Neuronal stem cell (in vitro differentiated cells): Measurements from ENCODE around the gene SMARCC1.

ENCODE experiments used
- DNase-seq: peaks from one replicate; pipeline ENCODE4 v3.0.0-alpha.2; 2013; ENCODE audit warnings: low spot score
- H2AFZ ChIP-seq: one replicate; pipeline ENCODE4 v1.6.1; 2013; ENCODE audit warnings: mild to moderate bottlenecking, low read length, inconsistent platforms
- H2AK5ac ChIP-seq: 2 replicates; pipeline ENCODE4 v1.6.1; 2013; ENCODE audit warnings: low read depth, mild to moderate bottlenecking, inconsistent platforms, low read length, moderate library complexity, mixed read lengths
- H2BK120ac ChIP-seq: 2 replicates; pipeline ENCODE4 v1.6.1; 2013; ENCODE audit warnings: low read depth, mild to moderate bottlenecking, inconsistent platforms, low read length, moderate library complexity, mixed read lengths
- H2BK12ac ChIP-seq: one replicate; pipeline ENCODE4 v1.6.1; 2013; ENCODE audit warnings: low read length, inconsistent platforms
- H2BK15ac ChIP-seq: 2 replicates; pipeline ENCODE4 v1.6.1; 2013; ENCODE audit warnings: mild to moderate bottlenecking, low read length, inconsistent platforms, mixed read lengths
- H2BK5ac ChIP-seq: one replicate; pipeline ENCODE4 v1.6.1; 2013; ENCODE audit warnings: inconsistent platforms, mild to moderate bottlenecking, low read length, moderate library complexity
- H3K14ac ChIP-seq: one replicate; pipeline ENCODE4 v1.6.1; 2013; ENCODE audit warnings: low read length, inconsistent platforms
- H3K18ac ChIP-seq: 2 replicates; pipeline ENCODE4 v1.6.1; 2013; ENCODE audit warnings: low read length, inconsistent platforms
- H3K23ac ChIP-seq: 2 replicates; pipeline ENCODE4 v1.6.1; 2013; ENCODE audit warnings: low read depth, mild to moderate bottlenecking, mixed read lengths, low read length, inconsistent platforms; ENCODE audit not compliant: poor library complexity
- H3K27ac ChIP-seq: replicated peaks from 3 replicates; pipeline ENCODE4 v1.5.1; 2013; ENCODE audit warnings: low read length, inconsistent platforms
- H3K27me3 ChIP-seq, 3 experiments: 2 replicates each; pipeline ENCODE4 v1.6.1; 2013; ENCODE audit warnings: low read length in 3 of 3, mild to moderate bottlenecking in 2 of 3, inconsistent platforms in 1 of 3, low read depth in 1 of 3, mixed read lengths in 1 of 3, moderate library complexity in 1 of 3; ENCODE audit not compliant: control insufficient read depth in 3 of 3, insufficient read depth in 3 of 3
- H3K36me3 ChIP-seq, 2 donors: replicated peaks in 1 of 2; 2 replicates each; pipeline ENCODE4 v1.6.1; 2013; ENCODE audit warnings: low read length in 2 of 2; ENCODE audit not compliant: control insufficient read depth in 2 of 2, insufficient read depth in 2 of 2
- H3K4ac ChIP-seq: 2 replicates; pipeline ENCODE4 v1.6.1; 2013; ENCODE audit warnings: inconsistent platforms, mild to moderate bottlenecking, low read length, moderate library complexity
- H3K4me1 ChIP-seq, 2 donors: 1 replicate in 1 of 2; 2 replicates in 1 of 2; pipeline ENCODE4 v1.6.1; 2013; ENCODE audit warnings: low read length in 2 of 2, low read depth in 1 of 2; ENCODE audit not compliant: control insufficient read depth in 2 of 2, insufficient read depth in 1 of 2
- H3K4me2 ChIP-seq: one replicate; pipeline ENCODE4 v1.6.1; 2013; ENCODE audit warnings: mild to moderate bottlenecking, low read length, inconsistent platforms; ENCODE audit not compliant: insufficient read depth, poor library complexity, severe bottlenecking
- H3K4me3 ChIP-seq, 2 donors: 2 replicates each; pipeline ENCODE4 v1.5.1; 2013; ENCODE audit warnings: low read length in 2 of 2, mild to moderate bottlenecking in 2 of 2, inconsistent platforms in 1 of 2, moderate library complexity in 1 of 2
- H3K79me1 ChIP-seq: one replicate; pipeline ENCODE4 v1.6.1; 2013; ENCODE audit warnings: low read depth, mild to moderate bottlenecking, inconsistent platforms, low read length, moderate library complexity
- H3K9ac ChIP-seq: one replicate; pipeline ENCODE4 v1.6.1; 2013; ENCODE audit warnings: mild to moderate bottlenecking, low read depth, low read length, inconsistent platforms; ENCODE audit not compliant: poor library complexity
- H3K9me3 ChIP-seq, 2 donors: replicated peaks in 1 of 2; 2 replicates each; pipeline versions ENCODE3 to v1.6.1; 2013; ENCODE audit warnings: low read length in 2 of 2, mild to moderate bottlenecking in 2 of 2, inconsistent platforms in 1 of 2, low read depth in 1 of 2, mixed read lengths in 1 of 2, moderate library complexity in 1 of 2; ENCODE audit not compliant: control insufficient read depth in 2 of 2, insufficient read depth in 1 of 2
- H4K8ac ChIP-seq: one replicate; pipeline ENCODE4 v1.6.1; 2013; ENCODE audit warnings: low read depth, mild to moderate bottlenecking, inconsistent platforms, low read length, moderate library complexity
- H4K91ac ChIP-seq: one replicate; pipeline ENCODE4 v1.6.1; 2013; ENCODE audit warnings: low read length, low read depth, mild to moderate bottlenecking, inconsistent platforms; ENCODE audit not compliant: poor library complexity
- WGBS, 2 donors: extraction: QIAGEN DNeasy Blood & Tissue Kit; methylation state at CpG; one replicate each; pipeline ENCODE4 v1.1.7; 2013; ENCODE audit warnings: missing lambda C conversion rate in 2 of 2, mixed read lengths in 1 of 2; ENCODE audit not compliant: insufficient read length in 2 of 2, insufficient replicate concordance in 1 of 2; ENCODE audit errors: extremely low coverage in 2 of 2; 5-methylcytosine and 5-hydroxymethylcytosine counted together

Gene SMARCC1

GRCh38 chr3:47780741-47781684, 680 bp downstream of the SMARCC1 start:
- Histone ChIP-seq H3K79me1 (peaks cover 4% of the 10 kb centered on the region), H2BK12ac (no peak overlapping the region), H3K4me2 (peak overlapping the region; percentile 51), H2BK120ac (no peak overlapping the region), H3K4me3 (peak overlapping the region; percentile 85 to 98), H3K9ac (peak overlapping the region; percentile 98), H2BK15ac (peak overlapping the region; percentile 45), H3K36me3 (peaks cover 4 to 37% of the 10 kb centered on the region in 2 donors), H4K8ac (peak overlapping the region; percentile 65), H3K4me1 (peaks cover 5 to 7% of the 10 kb centered on the region in 2 donors), H3K23ac (peak overlapping the region; percentile 98), H3K9me3 (no peaks in the 10 kb centered on the region), H2AFZ (peak overlapping the region; percentile 82), H3K4ac (peak overlapping the region; percentile 60), H3K18ac (peak overlapping the region; percentile 99), H2BK5ac (peak overlapping the region; percentile 96), H3K27ac (peak overlapping the region; percentile 90), H2AK5ac (peak overlapping the region; percentile 97), H3K14ac (peak overlapping the region; percentile 99), H3K27me3 (no peaks in the 10 kb centered on the region), H4K91ac (peak overlapping the region; percentile 65)
- no CpG with 5 or more reads among the region's 54 CpGs for WGBS, 2 donors
- peak; percentile 53 for DNase-seq

DNA sequence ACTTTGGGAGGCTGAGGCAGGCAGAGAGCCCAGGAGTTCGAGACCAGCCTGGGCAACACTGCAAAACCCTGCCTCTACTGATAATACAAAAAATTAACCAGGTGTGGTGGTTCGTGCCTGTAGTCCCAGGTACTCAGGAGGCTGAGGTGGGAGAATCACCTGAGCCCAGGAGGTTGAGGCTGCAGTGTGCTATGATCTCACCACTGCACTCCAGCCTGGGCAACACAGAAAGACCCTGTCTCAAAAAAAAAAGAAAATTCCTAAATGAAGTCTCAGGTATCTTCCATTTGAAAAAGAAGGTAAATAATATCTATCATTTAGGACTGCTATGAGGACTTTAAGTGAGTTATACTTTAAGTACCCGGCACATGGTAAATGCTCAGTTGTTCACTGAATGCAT, 2.9 kb downstream of the SMARCC1 start:
- WGBS, 2 donors, result no CpG with 5 or more reads among the region's 3 CpGs
- no peak overlapping the region for H2BK120ac ChIP-seq
- H3K27ac ChIP-seq, result no peak overlapping the region
- H3K9me3 ChIP-seq, result no peaks in the 10 kb centered on the region
- no peaks in the 10 kb centered on the region for H3K27me3 ChIP-seq
- H3K4me3 ChIP-seq, result peak overlapping the region in 1 of 2 donors; percentile 5
- H4K8ac ChIP-seq, result no peak overlapping the region
- H3K4ac ChIP-seq, result no peak overlapping the region
- no peak for DNase-seq
- no peak overlapping the region for H3K23ac ChIP-seq
- H2BK5ac ChIP-seq, result no peak overlapping the region
- H3K14ac ChIP-seq, result no peak overlapping the region
- no peak overlapping the region for H2BK12ac ChIP-seq
- H2BK15ac ChIP-seq, result no peak overlapping the region
- H3K4me2 ChIP-seq, result no peak overlapping the region
- no peak overlapping the region for H2AFZ ChIP-seq
- H3K36me3 ChIP-seq, result peaks cover 4 to 56% of the 10 kb centered on the region in 2 donors
- H3K18ac ChIP-seq, result no peak overlapping the region
- H3K79me1 ChIP-seq, result peaks cover 4% of the 10 kb centered on the region
- H3K9ac ChIP-seq, result no peak overlapping the region
- no peak overlapping the region for H4K91ac ChIP-seq
- H3K4me1 ChIP-seq, result peaks cover 5 to 7% of the 10 kb centered on the region in 2 donors
- no peak overlapping the region for H2AK5ac ChIP-seq

DNA sequence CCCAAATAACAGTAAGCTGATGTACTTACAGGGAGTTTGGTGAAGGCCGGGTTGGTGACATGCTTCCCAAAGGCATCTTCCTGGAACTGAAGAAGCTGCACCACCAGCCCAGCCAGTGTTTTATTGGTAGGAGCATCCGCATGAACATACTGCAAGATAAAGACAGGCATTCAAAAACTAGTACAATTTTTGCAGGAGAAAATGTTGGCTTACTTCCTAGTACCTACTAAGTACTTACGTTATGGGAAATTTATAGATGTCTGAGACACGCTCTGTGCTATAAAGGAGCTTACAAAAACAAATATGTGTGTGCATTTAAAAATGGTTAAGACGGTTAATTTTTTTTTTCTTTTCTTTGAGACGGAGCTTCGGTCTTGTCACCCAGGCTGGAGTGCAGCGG, 8.9 kb downstream of the SMARCC1 start:
- WGBS, 2 donors, result no CpG with 5 or more reads among the region's 8 CpGs
- H2BK12ac ChIP-seq, result no peak overlapping the region
- H3K9ac ChIP-seq, result no peak overlapping the region
- no peak overlapping the region for H3K27ac ChIP-seq
- H3K36me3 ChIP-seq, result peaks cover 8 to 92% of the 10 kb centered on the region in 2 donors
- no peak overlapping the region for H2AK5ac ChIP-seq
- H3K4me3 ChIP-seq, result no peak overlapping the region
- no peak overlapping the region for H4K8ac ChIP-seq
- H3K23ac ChIP-seq, result no peak overlapping the region
- no peak overlapping the region for H2BK120ac ChIP-seq
- no peak overlapping the region for H3K4me2 ChIP-seq
- no peaks in the 10 kb centered on the region for H3K27me3 ChIP-seq
- H3K4me1 ChIP-seq, result no peaks in the 10 kb centered on the region
- no peak for DNase-seq
- H3K79me1 ChIP-seq, result peaks cover 4% of the 10 kb centered on the region
- no peak overlapping the region for H2AFZ ChIP-seq
- H3K4ac ChIP-seq, result no peak overlapping the region
- H3K9me3 ChIP-seq, result peaks cover 0 to 2% of the 10 kb centered on the region in 2 donors
- H2BK5ac ChIP-seq, result no peak overlapping the region
- no peak overlapping the region for H2BK15ac ChIP-seq
- no peak overlapping the region for H3K18ac ChIP-seq
- H3K14ac ChIP-seq, result no peak overlapping the region
- H4K91ac ChIP-seq, result no peak overlapping the region

DNA sequence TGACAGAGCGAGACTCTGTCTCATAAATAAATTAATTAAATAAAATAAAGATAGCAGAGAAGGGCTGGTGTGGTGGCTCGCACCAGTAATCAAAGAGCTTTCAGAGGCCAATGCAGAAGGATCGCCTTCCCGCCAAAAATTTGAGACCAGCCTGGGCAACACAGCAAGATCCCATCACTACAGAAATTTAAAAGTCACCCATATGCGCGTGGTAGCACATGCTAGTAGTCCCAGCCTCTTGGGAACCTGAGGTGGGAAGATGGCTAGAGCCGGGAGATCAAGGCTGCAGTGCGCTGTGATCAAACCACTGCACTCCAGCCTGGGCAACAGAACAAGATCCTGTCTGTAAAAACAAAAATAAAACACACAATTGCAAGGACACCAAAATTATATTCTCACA, 9.6 kb downstream of the SMARCC1 start:
- no peak overlapping the region for H2AFZ ChIP-seq
- H2BK12ac ChIP-seq, result no peak overlapping the region
- peak overlapping the region in 1 of 2 donors; percentile 60 for H3K4me3 ChIP-seq
- no CpG with 5 or more reads among the region's 8 CpGs for WGBS, 2 donors
- no peaks in the 10 kb centered on the region for H3K27me3 ChIP-seq
- DNase-seq, result no peak
- H3K4me1 ChIP-seq, result no peaks in the 10 kb centered on the region
- no peak overlapping the region for H3K14ac ChIP-seq
- H2BK15ac ChIP-seq, result no peak overlapping the region
- H3K18ac ChIP-seq, result no peak overlapping the region
- H2BK120ac ChIP-seq, result no peak overlapping the region
- peaks cover 0 to 2% of the 10 kb centered on the region in 2 donors for H3K9me3 ChIP-seq
- no peak overlapping the region for H4K91ac ChIP-seq
- H2BK5ac ChIP-seq, result no peak overlapping the region
- H3K9ac ChIP-seq, result no peak overlapping the region
- no peak overlapping the region for H3K23ac ChIP-seq
- H4K8ac ChIP-seq, result no peak overlapping the region
- H3K36me3 ChIP-seq, result peaks cover 8 to 92% of the 10 kb centered on the region in 2 donors
- H3K4me2 ChIP-seq, result no peak overlapping the region
- peaks cover 4% of the 10 kb centered on the region for H3K79me1 ChIP-seq
- H2AK5ac ChIP-seq, result no peak overlapping the region
- H3K4ac ChIP-seq, result no peak overlapping the region
- H3K27ac ChIP-seq, result no peak overlapping the region
